HepG2 (cell line): Measurements from ENCODE around the gene SKIDA1. TPM values are rescaled to one million over a fixed set of nuclear protein-coding genes. Genes with fewer than 3 reads are reported as not detected.

ENCODE experiments used
- FOXM1 ChIP-seq: sonication (generic); formaldehyde crosslinking; IDR thresholded peaks from 2 replicates; pipeline ENCODE4 v1.5.0; 2020; ENCODE audit warnings: missing genetic modification reagents
- IRF2 ChIP-seq: IDR thresholded peaks from 2 replicates; pipeline ENCODE4 v1.6.1; 2018; ENCODE audit warnings: missing genetic modification reagents, missing compliant biosample characterization
- PATZ1 ChIP-seq: sonication (generic); formaldehyde crosslinking; IDR thresholded peaks from 2 replicates; pipeline ENCODE4 v1.4.0; 2020; ENCODE audit warnings: missing genetic modification reagents
- PBX3 ChIP-seq: sonication (generic); formaldehyde crosslinking; IDR thresholded peaks from 2 replicates; pipeline ENCODE4 v1.8.1; 2023; ENCODE audit warnings: missing genetic modification reagents, inconsistent platforms, borderline replicate concordance
- PREB ChIP-seq: sonication (generic); formaldehyde crosslinking; IDR thresholded peaks from 2 replicates; pipeline ENCODE4 v1.4.0; 2020; ENCODE audit warnings: missing genetic modification reagents
- SMARCC2 ChIP-seq: fragments of 450-650 bp; IDR thresholded peaks from 2 replicates; pipeline ENCODE4 v1.6.1; 2017; ENCODE audit warnings: antibody characterized with exemption, mild to moderate bottlenecking
- ZBTB40 ChIP-seq, 2 experiments: fragments of 450-650 bp in 1 of 2; sonication (generic) in 1 of 2; formaldehyde crosslinking in 1 of 2; IDR thresholded peaks; 2 replicates each; pipeline versions ENCODE4 v1.6.1 to v1.8.0; 2016 to 2022; ENCODE audit warnings: antibody characterized with exemption in 1 of 2, mild to moderate bottlenecking in 1 of 2, missing genetic modification reagents in 1 of 2
- ZNF264 ChIP-seq: sonication (generic); formaldehyde crosslinking; IDR thresholded peaks from 2 replicates; pipeline ENCODE4 v1.4.0; 2020; ENCODE audit warnings: missing genetic modification reagents
- ZNF3 ChIP-seq: IDR thresholded peaks from 2 replicates; pipeline ENCODE4 v1.7.0; 2017; ENCODE audit warnings: inconsistent platforms
- ZNF329 ChIP-seq: sonication (generic); formaldehyde crosslinking; IDR thresholded peaks from 2 replicates; pipeline ENCODE4 v1.9.0; 2021; ENCODE audit warnings: low read depth, mild to moderate bottlenecking, missing genetic modification reagents
- ZNF354B ChIP-seq: sonication (generic); formaldehyde crosslinking; IDR thresholded peaks from 2 replicates; pipeline ENCODE4 v1.8.0; 2022; ENCODE audit warnings: mild to moderate bottlenecking, missing genetic modification reagents
- ZNF547 ChIP-seq: sonication (generic); formaldehyde crosslinking; IDR thresholded peaks from 2 replicates; pipeline ENCODE4 v1.5.1; 2020; ENCODE audit warnings: mild to moderate bottlenecking, missing genetic modification reagents
- ZNF660 ChIP-seq: sonication (generic); formaldehyde crosslinking; IDR thresholded peaks from 2 replicates; pipeline ENCODE4 v1.5.1; 2020; ENCODE audit warnings: mild to moderate bottlenecking, low read depth, missing genetic modification reagents, borderline replicate concordance
- polyA plus RNA-seq, 8 experiments: library from polyadenylated mRNA; depleted of rRNA in 3 of 8; stranded (reverse) in 7 of 8; unstranded in 1 of 8; fragments of >200 nt; fragmentation: Illumina TruSeq in 4 of 8; extraction: Trizol in 4 of 8; gene quantifications; 2 replicates each; pipeline versions ENCODE4 v1.2.1 to v1.2.3, GENCODE V29; 2011 to 2016; ENCODE audit warnings: low read depth in 4 of 8, missing spikeins in 1 of 8, mixed read lengths in 1 of 8; ENCODE audit not compliant: insufficient read depth in 1 of 8
- total RNA-seq, 5 experiments: library from RNA; depleted of rRNA; stranded (reverse); fragments of >200 nt; fragmentation: Illumina TruSeq; extraction: Trizol; gene quantifications; 2 replicates each; pipeline ENCODE4 v1.2.3, GENCODE V29; 2016; ENCODE audit warnings: low read depth in 1 of 5

Gene SKIDA1
- total and polyA plus RNA-seq, 2 of the 13 experiments (the other 11 are each of a cell fraction or from before 2014, with no cell fraction given) = 0.73 to 1.5 TPM

- TF ChIP-seq ZBTB40 (IDR thresholded peaks at IDR 0.05) (no peak), ZBTB40 (CRISPR knock-in tag; IDR thresholded peaks at IDR 0.05) (peak; percentile 37; the same call in 1 of the 2 replicates), PREB (no peak; the same call in 1 of the 2 replicates), ZNF3 (no peak), SMARCC2 (no peak), ZNF354B (CRISPR knock-in tag) (no peak), PATZ1 (CRISPR knock-in tag) (peak; percentile 86; the same call in 1 of the 2 replicates), PBX3 (CRISPR knock-in tag) (no peak), FOXM1 (CRISPR knock-in tag) (0 out of 2 replicates have a peak, but pooled peaks have one; percentile 75), ZNF660 (CRISPR knock-in tag) (0 out of 2 replicates have a peak, but pooled peaks have one; percentile 77), IRF2 (no peak), ZNF264 (CRISPR knock-in tag) (no peak; the same call in 1 of the 2 replicates), ZNF547 (CRISPR knock-in tag) (peak; percentile 79; the same call in 1 of the 2 replicates), ZNF329 (CRISPR knock-in tag) (peak; percentile 88)
Measured at GRCh38 chr10:21496343-21497176, 28.9 kb downstream of the SKIDA1 start (continued).
